ENCODE measurements around the gene SPIRE2.
"Not testable (repeated sequence)": the region's sequence is repeated elsewhere in the genome, so short reads cannot be mapped to it uniquely, and the experiment has no call there.

Gene SPIRE2

DNA sequence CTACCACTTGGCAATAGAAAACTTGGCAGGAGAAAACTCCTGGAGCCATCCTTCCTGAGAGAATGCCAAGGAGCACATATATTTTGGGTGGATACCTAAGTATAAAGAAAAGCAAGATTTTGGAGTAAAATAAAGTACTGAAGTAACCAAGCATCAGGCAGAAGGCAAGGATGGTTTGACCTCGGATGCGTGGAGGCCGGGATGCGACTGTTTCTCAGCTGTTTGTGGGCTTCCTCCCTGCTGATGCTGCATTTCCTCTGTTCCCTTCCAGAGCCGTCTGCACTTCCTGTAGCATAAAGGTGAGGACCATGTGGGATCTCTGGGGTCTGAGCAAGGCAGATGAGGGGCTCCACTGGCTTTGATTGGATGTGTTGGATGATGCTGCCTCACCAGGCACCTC, 39.6 kb downstream of the SPIRE2 start:
- DNase-seq = no peak

- no peak for DNase-seq
Measured at GRCh38 chr16:89869911-89870310, 41.6 kb downstream of the SPIRE2 start.

DNA sequence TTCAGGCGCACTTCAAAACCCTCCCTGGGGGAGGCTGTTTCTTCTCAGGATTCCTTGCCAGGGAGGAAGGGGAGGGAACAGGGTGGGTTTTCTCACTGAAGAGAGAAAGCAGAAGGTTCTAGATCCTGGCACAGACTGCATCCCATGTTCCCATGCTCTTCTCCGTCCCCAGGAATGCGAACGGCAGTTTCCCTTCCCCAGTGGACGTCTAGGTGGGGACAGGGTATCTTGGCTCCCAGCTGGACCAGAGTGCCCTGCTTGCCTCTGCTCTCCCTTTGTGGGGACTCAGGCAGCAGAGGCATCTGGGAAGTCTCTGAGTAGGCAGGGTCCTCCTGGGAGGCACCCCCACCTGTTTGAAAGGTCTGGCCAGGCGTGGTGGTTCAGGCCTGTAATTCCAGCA, 42.2 kb downstream of the SPIRE2 start:
- DNase-seq = no peak

GRCh38 chr16:89871895-89872294, 43.6 kb downstream of the SPIRE2 start:
- no peak for DNase-seq

DNA sequence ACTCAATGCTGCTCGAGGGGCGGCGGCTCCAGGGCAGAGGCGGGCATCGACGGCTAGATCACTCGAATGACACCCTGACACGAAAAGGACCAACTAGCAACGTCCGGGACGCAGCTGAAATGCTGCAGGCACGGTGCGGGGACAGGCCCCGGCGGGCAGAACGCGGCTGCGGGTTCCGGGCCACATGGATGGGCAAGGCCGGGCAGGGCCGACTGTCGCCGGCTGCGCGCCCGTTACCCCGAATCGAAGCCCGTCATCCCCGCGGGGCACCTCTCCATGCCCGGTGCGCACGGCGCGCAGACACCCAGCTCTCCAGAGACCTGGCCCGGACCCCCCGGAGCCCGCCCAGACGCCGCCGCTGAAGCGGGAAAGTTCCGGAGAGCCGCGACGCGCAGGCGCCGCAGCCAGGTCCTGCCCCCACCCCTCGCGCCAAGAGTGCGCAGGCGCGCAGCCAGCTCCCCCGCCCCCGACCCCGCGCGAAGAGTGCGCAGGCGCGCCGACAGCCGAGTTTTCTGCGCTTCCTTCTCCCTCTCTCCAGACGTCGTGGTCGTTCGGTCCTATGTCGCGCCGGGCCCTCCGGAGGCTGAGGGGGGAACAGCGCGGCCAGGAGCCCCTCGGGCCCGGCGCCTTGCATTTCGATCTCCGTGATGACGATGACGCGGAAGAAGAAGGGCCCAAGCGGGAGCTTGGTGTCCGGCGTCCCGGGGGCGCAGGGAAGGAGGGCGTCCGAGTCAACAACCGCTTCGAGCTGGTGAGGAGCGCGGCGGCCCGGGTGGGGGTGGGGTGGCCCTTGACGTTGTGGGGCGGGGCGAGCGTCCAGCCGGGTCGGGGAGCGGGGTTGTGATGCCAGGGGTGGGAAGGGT, 45.1 kb downstream of the SPIRE2 start, which contains the start of gene TCF25:
TCF25 (plus strand) TSS at position 484 of the 863 bp plus-strand sequence; CDS start at position 560, 76 bp downstream.
- DNase-seq = peak; percentile 86 to 88

DNA sequence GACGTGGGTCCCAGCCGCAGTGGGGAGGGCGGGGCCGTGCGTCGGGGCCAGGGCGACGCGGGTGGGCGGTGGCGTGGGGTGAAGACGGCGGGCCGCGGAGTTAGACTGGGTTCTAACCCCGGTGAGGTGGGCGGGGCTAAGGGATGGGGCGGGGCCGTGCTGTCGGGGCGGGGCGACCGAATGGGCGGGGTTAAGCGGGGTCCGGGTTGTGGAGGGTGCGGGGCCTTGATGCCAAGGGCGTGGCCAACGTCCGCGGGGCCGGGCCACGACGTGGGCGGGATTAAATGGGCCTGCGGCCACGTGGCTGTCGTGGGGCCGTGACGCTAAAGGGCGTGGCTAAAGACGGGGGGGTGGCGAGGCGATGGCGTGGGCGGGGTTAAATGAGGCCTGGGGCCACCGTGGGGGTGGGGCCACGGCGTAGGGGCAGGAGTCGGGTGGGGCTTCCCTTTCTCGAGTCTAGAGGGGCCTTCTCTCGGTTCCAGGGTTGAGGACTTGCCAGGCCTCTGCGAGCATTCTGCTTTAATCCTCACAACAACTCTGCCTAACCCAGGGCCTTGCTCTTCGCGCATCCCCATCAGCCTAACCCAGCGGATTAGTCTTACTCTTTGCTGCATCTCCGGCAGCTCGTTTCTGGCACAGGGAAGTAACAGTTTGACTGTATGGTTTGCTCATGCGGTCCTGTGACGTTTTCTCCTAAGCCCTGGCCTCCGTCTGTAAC, 45.9 kb downstream of the SPIRE2 start:
- peak; percentile 97 to 98 for DNase-seq

GRCh38 chr16:89879123-89879522, 50.8 kb downstream of the SPIRE2 start:
- DNase-seq = not testable (repeated sequence)

DNA sequence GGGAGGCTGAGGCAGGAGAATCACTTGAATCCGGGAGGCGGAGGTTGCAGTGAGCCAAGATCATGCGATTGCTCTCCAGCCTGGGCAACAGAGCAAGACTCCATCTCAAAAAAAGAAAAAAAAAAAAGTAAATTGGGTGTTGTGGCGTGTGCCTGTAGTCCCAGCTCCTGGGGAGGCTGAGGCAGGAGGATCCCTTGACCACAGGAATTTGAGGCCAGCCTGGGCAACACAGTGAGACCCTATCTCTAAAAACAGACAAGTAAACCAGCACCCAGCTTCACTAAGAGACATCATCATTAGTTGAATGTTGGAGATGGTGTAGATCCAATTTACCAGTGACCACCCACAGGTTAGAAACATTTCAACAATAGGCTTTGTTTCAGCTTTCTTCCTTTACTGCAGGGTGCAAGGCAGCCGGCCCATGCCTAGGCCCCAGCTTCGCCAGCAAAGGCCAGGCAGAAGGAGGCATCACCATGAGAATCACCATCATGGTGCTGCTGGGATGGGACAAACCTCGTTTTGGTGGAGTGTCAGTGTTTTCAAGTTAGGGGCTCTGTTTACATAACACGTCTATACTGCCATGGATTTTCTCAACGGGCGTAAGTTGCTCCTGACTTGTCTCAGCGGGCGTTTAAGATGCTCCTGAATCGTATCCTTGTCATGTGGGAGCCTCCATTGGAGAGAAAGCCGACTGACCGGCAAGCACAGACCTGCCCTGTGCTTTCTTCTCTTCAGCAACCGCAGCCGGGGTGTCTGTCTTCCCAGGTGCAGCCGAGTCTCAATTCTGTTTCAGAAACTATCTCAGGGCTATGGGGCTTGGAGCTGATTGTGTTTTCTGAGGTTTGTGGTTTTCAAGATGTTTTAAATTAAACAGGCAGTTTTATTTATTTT, 52.4 kb downstream of the SPIRE2 start:
- DNase-seq = no peak

GRCh38 chr16:89881368-89881730, 53.1 kb downstream of the SPIRE2 start:
- no peak for DNase-seq

DNA sequence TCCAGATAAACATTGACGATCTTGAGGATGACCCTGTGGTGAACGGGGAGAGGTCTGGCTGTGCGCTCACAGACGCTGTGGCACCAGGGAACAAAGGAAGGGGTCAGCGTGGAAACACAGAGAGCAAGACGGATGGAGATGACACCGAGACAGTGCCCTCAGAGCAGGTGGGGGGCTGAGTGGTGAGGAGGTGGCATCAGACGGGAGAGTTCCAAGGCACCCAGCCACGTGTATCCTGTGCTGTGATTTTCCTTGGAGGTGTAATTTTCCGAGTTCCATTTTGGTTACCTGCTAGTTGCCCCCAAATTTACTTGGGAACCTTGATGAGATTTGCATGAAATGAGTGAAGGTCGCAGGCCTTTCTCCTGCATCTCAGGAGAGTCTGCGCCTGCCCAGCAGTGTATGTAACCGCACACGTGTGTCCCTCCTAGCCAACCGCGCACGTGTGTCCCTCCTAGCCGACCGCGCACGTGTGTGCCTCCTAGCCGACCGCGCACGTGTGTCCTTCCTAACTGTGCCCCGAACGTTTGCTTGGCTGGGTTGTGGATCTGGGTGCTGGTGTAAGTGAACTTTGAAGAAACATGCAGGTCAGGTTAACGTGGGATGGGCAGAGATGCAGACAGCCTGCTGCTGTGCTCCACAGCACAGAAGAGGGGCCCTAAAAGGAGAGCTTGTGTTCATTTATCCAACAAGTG, 55.2 kb downstream of the SPIRE2 start:
- DNase-seq = no peak

GRCh38 chr16:89884041-89884421, 55.8 kb downstream of the SPIRE2 start:
- no peak for DNase-seq

- DNase-seq = no peak
Measured at GRCh38 chr16:89887243-89887642, 59.0 kb downstream of the SPIRE2 start.

DNA sequence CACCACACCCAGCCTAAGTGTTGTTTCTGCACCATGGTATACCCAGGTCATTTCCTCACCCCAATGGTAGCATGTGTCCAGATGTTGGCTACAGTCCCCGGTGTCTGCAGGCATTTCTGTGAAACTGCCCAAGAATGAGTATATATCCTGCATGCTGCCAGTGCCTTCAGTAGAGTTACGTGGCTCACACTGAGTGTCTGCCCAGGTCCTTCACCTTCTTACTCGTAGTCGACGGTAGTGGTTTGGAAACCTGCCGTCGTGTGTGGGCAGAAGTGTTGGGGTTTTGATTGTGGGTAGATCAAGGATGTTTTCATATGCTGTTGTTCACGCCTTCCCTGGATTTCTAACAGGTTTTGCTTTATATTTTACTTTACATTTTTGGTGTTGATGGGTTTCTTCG, 61.9 kb downstream of the SPIRE2 start:
- no peak for DNase-seq

DNA sequence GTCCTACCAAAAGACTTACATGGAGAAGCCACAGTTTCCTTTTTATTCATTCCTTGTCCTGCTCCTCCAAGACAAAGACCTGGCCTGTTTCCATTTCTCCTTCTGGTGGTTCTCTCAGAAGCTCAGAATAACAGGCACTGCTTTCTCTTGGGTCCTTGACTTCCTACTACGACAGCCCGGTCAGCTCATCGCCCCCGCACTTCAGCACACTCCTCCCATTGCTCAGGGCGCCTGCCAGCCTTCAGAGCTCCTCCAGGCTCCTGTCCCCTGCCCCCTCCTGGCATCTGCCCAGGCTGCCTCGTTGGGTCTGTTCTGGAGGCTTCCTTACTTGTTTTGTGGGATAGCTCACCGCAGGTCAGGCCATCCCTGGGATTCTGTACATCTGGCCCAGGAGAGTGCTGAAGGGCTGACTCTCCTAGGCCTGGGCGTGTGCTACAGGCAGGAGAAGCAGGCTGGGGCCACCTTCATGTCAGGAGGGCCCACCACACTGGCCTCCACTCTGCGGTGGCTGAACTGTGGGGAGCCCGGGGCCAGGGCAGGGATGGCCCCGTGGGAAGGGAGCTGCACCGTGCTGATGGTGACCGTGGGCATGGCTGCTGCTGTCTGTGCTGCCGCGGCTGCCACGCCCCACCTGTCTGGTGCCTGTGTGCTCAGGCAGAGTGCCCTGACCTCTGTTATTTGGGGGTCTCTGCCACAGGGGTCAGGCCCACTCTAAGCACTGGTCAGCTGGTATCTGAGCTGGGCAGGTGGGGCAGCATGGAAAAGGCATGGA, 62.8 kb downstream of the SPIRE2 start:
- no peak for DNase-seq

DNA sequence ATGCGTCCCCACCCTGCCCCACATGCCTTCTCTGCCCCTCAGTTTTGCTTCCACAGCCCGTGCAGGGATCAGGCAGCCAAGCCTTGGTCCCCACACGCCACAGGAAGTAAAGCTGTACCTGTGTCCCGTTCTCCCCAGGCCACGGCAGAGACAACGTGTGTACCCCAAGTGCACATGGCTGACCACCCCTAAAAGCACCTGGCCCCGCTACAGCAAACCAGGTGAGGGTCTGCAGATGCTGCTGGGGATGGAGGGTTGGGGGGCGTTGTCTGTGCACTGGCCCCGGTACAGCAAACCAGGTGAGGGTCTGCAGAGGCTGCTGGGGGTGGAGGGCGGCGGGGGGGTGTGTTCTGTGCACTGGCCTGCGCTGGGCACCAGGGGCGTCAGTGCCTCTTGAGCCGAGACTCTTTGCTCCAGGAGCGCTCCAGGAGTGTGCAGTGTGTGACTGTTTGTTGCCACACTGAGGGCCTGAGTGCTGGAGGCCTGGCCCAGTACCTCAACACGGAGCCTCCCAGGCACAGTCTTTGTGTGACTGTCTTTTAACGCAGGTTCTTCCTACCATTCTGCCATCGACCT, 63.9 kb downstream of the SPIRE2 start:
- DNase-seq = no peak

DNA sequence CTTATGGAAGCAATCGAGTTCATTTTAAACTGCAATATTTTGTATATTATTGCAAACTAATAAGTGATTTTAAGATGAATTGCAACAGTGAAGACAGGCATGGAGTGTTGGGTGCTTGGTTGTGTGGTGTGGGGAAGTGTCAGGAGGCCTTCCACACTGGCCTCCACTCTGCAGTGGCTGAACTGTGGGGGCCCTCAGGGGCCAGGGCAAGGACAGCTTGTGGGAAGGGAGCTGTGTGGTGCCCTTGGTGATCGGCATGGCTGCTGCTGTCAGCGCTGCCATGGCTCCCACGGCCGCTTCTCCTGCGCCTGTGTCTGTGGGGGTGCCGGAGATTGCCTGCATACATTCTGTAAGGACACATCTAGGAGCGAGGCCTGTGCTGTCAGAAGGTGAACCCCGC, 64.4 kb downstream of the SPIRE2 start:
- no peak for DNase-seq

DNA sequence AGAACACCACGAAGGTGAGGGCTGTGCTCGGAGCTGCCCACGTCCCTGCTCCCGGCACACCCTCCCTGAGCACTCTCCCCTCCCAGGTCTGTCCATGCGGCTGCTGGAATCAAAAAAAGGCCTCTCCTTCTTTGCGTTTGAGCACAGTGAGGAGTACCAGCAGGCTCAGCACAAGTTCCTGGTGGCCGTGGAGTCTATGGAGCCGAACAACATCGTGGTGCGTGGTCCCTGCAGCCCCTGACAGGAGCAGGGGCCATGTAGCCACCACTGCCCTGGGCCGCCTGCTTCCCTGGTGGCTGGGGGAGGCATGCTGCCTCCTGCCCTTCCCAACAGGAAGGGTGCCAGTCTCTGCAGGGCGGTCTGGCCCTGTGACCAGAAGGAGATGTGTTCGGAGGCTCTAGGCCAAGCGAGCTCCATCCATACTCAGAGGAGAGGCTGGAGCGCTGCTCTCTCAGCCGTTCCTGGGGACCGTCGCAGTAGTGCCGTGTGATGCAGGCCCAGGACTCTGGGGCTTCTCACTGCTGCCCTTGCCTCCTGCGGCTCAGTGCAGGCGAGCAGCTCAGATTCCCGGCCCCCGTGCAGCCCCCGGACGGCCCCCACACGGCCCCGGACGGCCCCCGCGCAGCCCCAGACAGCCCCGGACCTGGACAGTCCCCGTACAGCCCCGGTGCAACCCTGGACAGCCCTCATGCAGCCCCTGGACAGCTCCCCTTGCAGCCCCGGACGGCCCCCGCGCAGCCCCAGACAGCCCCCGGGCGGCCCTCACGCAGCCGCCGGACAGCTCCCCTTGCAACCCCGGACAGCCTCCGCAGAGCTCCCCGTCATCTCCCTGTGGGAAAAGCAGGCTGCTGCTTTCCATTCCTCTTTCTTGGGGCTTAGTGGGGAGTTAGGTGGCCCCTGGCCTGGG, 65.6 kb downstream of the SPIRE2 start:
- DNase-seq = no peak

DNA sequence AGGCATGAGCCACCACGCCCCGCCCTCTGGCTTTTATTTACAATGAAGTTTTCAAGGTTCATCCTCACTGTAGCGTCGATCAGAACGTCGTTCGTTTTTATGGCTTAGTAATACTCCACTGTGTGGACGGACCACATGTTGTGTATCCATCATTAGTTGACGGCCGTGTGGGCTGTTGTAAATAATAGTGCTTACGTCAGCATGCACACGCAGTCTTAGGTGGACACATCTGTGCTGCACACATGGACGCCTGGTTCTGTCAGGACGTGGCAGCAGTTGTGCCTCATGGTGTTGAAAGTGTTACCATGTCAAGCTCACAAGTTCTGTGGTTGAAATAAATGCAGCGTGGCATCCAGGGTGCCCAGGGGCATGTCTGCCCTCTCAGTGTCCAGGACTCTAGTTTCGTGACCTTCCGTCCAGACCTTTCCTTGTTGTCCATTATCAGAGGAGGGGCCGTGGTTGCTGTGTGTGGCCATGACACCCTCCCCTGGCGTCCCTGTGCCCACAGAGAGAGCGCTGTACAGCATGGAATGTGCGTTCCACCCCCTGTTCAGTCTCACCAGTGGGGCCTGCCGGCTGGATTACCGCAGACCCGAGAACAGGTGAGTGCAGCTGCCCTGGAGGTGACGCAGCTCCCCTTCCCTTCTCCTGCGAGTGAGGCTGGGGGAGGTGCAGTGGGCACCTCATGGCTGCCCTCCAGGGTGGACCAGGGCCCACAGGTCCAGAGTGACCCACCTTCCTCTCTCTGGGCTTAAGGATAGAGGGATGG, 67.4 kb downstream of the SPIRE2 start:
- DNase-seq = no peak

GRCh38 chr16:89897204-89897603, 68.9 kb downstream of the SPIRE2 start:
- no peak for DNase-seq
